GM18870 (cell line): ENCODE measurements around the gene HK1.

Experiments
- ATAC-seq: cut with Tn5 transposase; IDR thresholded peaks from one replicate; pipeline ENCODE4 v1.9.1; 2021; ENCODE audit warnings: moderate library complexity; ENCODE audit not compliant: unreplicated experiment

Gene HK1

GRCh38 chr10:69372126-69372980 is 94.1 kb downstream of the HK1 start:
- no peak for ATAC-seq

- no peak for ATAC-seq
Observed at GRCh38 chr10:69374242-69374641, 95.9 kb downstream of the HK1 start.

DNA sequence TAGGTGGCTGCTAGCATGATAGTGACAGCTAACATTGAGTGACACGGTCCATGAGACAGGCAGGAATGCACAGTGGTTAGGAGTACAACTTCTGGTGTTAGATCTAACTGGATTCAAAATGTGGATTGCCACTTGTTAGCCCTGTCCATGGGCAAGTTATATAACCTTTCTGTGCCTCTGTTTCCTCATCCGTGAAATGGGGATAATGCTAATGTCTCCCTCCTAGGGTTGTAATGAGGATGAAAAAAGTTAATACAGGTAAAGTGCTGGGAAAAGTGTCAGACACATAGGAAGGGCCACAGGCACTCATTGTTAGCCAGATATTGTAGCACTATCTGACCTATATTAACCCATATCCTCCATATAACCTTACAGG is 96.6 kb downstream of the HK1 start:
- ATAC-seq, result no peak

DNA sequence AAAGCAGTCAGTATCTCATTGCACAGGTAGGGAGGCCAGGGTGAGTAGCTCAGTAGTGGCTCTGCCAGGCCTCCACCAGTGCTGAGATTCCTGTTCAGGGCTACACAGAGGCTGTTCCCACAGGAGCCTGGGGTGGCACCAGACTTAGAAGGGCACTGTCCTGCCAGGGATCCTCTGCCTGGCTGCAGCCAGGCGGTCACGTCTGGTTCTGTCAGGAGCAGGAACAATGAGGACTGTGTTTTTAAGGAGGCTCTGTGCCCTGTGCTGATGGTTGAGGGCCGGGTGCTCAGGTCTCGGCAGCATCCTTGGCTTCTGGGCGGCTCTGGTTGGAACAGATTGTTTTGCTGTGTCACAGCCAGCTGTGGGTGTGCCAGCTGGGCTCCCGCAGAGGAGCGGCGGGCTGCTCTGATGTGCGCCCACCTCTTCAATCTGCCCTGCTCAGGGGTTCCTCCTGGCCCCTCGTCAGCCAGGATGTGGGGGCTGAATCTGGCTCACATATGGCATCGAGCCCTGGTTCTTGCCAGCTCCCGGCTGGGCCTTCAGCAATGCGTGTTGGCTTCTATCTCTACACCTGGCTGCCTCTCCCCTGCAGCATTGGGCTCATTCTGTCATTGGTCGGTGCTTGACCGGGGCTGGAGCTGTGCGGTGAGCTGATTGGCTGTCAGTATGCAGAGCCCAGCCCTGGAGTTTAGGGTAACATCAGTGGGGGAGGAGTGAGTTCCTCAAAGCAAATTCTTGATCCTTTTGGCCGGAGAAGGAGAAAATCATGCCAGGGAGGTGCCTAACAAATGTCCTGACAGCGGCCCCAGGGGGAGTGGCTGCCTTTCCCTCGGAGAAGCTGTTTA is 97.2 kb downstream of the HK1 start:
- ATAC-seq, result no peak

DNA sequence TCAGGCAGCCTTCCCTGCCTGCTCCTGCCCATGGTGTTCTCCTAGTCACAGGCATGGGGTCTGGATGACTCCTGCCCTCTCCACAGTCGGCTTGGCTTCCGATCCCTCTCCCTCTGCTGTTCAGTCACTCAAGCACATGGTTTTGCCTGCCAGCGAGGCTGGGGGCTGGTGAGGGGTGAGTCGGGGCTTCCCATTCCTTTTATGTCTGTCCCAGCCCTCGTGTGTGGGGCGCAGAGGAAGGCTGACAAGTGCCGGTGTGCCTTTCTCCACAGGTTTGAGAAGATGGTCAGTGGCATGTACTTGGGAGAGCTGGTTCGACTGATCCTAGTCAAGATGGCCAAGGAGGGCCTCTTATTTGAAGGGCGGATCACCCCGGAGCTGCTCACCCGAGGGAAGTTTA is 98.4 kb downstream of the HK1 start:
- ATAC-seq, result no peak

DNA sequence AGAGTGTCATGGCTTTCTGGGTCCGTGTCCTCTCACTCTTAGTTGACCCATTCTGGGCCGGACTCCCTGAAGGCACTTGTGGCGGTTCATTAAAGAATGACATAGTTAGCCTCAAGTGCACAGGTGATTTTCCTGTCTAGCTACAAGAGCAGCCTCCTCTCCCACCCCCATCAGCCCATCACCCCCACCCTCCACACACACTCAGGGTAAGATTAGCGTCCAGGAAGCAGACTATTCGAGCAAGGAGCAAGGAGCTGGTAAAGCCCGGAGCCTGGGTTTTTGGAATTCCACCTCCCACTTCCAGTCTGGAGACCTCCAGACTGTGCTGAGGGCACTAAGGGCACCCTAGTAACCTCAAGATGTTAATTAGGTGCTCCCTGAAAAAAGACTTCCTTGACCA is 98.9 kb downstream of the HK1 start:
- no peak for ATAC-seq

DNA sequence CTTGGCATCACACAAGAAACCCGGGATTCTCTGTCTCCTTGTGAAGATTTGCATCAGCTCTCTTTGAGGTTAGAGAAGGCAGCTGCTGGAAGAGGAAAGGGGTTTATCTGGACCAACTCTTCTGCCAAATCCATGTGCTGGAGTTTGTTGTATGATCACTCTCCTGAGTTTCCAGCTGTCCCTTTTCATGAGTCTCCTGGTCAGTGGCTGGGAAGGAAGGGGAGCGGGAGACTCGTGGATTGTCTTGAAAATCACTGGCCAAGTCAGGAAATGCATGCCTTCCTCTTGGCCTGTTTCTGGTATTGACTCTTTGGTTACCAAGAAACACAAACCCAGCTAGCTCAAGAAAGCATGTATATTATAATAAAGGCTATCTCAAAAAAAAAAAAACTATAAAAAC is 99.6 kb downstream of the HK1 start:
- ATAC-seq, result no peak

DNA sequence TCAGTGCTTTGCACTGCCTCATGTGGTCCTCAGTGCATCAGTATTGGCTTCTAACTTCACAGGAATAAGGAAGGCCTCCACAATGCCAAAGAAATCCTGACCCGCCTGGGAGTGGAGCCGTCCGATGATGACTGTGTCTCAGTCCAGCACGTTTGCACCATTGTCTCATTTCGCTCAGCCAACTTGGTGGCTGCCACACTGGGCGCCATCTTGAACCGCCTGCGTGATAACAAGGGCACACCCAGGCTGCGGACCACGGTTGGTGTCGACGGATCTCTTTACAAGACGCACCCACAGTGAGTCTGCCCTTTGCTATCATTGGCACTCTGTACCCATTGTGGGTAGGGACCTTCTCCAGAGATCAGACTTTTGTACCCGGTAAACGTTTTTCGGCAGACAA is 101.5 kb downstream of the HK1 start:
- no peak for ATAC-seq

- ATAC-seq, result no peak
Observed at GRCh38 chr10:69382382-69383117, 104.3 kb downstream of the HK1 start.

- ATAC-seq, result no peak
Observed at GRCh38 chr10:69383558-69383957, 105.3 kb downstream of the HK1 start.

DNA sequence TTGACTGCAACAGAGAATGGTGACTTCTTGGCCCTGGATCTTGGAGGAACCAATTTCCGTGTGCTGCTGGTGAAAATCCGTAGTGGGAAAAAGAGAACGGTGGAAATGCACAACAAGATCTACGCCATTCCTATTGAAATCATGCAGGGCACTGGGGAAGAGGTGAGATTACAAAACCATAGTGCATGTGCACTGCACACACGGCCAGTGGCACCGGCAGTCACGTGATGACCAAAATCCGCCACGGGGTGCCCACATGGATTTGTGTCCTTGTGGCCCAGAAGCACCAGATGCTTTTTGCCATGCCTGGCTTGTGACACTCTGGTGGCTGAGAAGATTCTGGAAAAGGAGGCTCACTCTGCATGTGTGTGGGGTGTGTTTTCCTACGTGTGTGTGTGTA is 106.0 kb downstream of the HK1 start:
- ATAC-seq, result no peak

GRCh38 chr10:69385454-69386350 is 107.4 kb downstream of the HK1 start:
- ATAC-seq, result no peak

- ATAC-seq, result no peak
Observed at GRCh38 chr10:69387500-69387899, 109.2 kb downstream of the HK1 start.

DNA sequence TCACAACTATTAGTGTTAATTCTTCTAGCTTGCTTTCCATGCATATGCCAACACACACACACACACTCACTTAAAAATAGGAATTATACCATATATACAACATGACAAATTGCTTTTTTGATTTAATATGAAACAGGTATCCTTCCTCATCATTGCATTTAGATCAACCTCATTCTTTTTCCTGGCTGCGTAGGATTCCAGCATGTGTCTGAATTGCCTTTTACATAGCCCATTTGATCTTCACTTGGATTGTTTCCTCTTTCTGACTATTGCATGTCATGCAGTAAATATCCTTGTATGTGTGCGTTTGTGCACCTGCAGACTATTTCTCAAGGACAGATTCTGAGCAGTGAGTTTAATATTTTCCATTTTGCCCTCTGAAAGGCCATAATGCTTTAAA is 110.2 kb downstream of the HK1 start:
- ATAC-seq, result no peak

DNA sequence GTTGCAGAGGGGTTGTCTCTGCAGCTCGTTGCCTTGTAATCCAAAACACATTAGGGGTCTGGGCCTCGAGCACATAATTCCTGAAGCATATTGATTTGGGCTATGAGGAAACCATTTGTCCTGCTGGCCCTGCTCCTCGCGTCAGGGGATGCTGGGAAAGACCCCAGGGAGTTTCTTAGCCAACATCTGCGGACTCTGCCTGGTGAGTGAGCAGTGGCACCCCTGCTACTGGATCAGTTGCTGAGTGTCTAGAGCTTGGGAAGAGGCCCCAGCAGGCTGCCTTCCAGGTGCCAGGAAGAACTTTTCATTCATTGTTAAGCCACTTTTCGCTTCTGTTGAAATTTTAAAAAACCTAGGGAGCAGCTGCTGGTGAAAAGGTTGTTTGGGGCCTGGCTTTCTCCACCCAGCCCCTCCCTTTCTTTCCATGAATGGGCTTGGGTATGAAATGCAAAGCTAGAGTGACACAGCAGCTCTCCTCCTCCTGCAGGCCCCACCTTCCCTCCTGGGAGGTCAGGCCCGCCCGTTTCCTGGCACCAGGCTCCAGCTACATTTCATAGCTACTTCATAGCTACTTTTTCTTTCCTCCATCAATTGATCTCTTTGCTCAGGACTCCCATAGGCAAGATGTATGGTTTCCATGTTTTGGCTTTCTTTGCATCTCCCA is 111.7 kb downstream of the HK1 start:
- no peak for ATAC-seq

GRCh38 chr10:69391158-69391557 is 112.9 kb downstream of the HK1 start:
- no peak for ATAC-seq

DNA sequence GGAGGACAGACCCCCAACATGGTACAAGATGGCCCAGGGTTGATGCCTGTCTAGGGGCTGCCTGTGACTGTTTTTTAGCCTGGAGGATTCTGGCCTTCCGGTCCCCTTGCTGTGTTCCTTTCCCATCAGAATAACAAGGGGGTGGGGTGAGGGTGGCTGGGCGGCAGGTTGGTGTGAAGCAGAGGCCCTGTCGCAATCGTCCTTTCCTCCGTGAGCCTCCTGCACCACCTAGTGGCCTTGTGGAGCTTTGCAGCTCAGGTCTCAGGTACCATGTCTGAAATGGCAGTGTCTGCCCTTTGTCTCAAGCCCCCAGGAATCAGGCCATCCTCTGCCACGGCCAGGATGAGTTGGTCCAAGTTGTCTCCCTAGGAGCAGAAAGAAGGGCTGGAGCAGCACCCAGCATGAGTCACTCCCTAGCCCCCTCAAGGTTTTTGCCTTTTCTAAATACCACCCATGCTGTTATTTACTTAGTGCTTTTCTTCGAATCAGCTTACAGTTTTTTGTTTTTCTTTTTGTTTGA is 114.2 kb downstream of the HK1 start:
- no peak for ATAC-seq

DNA sequence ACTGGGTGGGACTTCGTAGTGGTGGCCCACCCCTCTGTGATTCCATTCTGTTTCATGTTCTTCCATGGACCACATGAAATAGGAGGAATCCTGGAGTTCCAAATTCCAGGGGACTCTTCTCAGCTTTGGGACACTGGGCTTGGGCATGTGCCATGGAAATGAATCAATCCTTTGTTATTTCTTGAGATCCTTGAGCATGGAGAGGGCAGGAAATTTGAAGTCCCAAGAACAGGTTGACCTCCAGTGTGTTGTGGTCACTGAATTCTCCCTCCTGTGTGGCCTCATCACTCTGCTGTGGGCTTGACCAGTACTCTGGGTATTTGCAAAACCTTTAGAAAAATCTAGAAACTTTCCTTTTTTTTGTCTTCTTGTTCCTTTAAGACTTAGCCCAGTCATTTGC is 115.7 kb downstream of the HK1 start:
- ATAC-seq, result no peak

GRCh38 chr10:69397972-69398371 is 119.7 kb downstream of the HK1 start:
- no peak for ATAC-seq

DNA sequence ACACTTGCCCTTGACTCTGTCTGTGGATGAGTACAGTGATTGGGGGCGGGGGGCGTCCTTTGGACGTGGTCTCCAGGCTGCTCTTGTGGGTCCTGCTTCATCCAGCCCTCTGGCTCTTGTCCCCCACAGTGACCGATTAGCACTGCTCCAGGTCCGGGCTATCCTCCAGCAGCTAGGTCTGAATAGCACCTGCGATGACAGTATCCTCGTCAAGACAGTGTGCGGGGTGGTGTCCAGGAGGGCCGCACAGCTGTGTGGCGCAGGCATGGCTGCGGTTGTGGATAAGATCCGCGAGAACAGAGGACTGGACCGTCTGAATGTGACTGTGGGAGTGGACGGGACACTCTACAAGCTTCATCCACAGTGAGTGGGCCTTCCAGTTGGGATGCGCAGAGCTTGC is 120.2 kb downstream of the HK1 start:
- no peak for ATAC-seq
